HG02610 (cell line): ENCODE data around the gene SYNM.

Experiments
- ATAC-seq: cut with Tn5 transposase; IDR thresholded peaks from one replicate; pipeline ENCODE4 v1.9.1; 2021; ENCODE audit warnings: mild to moderate bottlenecking, moderate library complexity; ENCODE audit not compliant: unreplicated experiment

The SYNM gene

DNA sequence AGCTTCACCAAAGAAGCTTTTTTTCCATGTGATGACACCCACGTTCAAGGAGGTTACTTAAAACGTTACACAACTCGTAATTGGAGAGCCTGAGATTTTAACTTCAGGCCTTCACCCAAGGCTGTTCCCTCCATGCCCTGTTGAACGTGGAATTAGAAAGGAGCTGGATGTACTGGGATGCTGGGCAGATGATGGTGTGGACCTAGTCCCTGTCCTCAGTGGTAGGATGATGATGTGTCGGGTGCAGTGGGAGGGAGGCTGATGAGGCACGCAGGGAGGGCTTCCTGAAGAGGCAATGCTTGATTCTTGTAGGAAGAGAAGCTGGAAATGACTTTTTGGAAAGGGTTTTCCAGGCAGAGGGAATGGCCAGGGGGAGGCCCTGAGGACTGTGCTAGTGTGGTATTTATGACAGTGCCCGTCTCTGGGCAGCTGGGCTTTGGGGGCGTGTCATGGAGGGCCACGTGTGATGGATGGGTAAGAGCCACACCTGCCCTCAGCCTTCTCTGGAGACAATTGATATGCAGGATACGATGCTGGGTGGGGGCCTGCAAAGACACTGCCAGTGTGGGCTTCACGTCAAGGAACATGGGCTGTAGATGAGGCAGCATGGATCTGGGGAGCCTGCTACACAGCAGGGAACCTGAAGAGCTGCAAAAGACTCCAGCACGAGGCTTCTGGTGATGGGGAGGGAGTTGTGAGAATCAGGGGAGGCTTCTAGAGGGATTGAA lies 15.3 kb downstream of the SYNM start:
- ATAC-seq: no peak

DNA sequence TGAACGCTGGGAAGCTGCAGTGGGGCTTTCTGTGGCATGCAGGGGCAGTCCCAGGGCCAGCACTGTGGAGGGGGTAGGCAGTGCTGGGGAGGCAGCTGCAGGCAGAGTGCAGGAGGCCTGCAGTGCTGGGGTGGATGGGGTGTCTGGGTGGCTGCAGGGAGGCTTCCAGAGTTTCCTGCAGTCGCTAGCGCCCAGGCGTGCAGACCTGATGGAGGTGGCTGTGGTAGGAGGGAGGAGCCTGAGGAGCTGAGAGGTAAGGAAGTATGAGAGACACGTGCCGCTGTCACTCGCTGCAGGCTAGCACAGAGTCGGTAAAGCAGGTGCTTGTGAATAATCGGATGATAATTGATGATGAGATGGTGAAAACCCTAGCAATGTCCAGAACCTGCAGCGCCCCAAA lies 16.3 kb downstream of the SYNM start:
- no peak for ATAC-seq

DNA sequence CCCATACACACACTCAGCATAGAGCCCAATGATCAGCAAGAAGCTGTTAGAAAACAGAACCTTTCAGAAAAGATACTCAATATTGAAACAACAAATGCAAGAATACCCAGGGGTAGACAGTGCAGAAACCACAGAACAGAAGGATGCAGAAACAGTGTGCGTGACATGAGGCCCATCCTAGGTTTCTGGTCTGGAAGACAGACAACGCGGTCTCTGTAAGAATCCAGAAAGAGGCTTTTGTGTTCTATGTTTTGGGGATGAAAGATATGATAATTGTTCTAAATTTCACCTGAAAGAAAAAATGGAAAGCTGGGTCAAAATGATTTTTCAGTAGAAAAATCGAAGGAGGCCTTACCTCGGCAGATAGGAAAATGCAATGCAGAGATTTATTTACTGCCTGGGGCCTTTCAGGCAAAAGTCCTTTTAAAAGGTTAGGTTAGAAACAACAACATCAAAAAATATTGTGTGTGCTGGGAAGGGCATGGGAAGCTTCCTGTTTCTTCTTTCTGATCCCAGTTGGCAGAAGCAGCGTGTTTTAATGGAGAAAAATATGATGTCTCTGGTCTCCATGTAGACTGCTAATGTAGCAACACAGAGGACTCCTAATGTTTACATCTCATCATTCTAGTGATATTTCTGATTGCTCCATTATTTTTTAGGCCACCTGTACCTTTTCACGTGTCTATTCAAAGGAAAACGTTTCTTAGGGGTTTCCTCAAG lies 17.0 kb downstream of the SYNM start:
- ATAC-seq: no peak

DNA sequence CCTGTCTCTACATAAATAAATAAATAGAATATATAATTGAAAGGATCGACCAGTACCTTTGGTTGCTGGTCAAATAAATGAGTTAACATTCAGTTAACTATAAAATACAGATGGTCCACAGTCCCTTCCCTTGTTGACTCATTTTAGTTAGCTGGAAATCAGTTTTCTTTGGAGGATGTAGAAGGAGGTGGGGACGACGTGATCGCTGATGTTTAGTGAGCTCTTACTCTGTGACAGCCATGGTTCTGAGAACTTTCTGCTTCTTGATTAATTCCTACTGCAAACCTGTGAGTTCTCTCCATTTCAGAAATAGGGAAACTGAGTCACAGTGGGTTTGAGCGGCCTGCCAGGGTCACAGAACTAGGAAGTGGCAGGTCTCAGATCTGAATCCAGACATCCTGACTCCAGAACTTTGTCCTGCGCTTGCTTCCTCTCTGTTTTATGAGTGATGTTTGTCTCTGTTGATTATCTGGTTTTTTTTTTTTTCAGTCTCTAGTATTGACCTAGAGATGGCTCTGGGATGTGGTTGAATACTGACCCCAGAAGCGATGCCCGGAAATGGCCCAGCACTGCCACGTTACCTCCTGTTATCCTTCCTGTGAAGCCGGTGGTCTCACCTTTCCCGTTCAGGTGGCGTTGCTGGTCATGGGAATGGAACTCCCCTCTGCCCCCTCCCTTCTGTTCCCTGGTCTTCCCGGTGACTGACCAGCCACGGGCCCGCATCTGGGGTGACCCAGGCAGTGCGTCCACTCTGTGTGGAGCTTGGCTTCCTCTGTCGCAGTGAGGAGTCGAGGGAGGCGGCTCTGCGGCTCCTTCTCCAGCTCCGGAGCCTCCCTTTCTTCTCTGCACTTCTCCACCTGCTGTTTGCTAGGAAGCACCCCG lies 18.2 kb downstream of the SYNM start:
- no peak for ATAC-seq

DNA sequence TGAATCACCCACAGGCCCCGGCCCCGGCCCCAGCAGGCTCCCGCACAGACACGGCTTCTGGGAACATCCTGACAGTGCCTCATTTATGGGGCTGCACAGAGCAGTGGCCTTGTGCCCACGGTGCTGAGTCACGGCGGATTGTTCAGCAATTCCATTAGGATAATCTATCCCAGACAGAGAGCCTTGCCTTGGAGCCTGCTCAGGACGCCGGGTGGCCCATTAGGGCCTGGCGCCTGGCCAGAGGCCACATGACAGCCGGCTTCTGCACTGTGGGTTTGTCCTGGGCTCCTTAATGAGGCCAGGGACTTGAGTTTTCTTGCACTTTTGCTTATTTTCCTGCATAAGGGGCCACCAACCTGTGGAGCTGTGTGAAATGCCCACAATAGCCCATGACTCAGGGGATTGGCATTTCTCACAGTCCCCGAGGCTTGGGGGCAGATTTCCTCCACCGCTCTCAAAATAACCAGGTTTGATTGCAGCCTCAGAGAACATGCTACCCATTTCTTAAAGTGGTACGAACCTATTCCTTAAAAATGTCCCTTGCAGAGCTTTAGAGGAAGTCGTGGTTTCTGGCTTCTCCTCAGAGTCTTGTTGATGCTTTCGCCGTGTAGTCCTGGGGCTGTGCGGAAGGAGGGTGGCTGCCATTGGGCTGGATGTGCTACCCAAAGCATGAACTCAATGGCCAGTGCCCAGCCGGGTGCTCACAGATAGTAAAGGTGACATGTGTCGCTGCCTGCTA lies 19.0 kb downstream of the SYNM start:
- no peak for ATAC-seq

DNA sequence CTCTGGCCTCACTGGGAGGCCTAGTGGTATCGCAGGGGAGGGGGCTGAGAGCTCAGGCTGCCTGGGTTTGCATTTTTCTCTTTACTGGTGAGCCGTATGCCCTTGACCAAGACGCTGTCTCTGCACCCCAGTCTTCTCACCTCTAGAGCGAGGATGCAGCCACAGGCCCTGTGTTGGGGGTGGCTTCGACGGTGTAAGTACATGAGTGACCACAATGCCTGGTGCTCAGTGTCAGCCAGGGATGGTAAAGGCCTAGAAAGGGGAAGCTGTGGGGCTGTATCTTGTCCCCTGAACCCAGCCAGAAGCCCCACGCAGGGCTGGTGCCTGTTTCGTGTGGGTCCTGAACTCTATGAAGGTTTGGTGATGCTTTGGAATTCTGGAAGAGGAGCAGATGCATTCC lies 19.8 kb downstream of the SYNM start:
- no peak for ATAC-seq

DNA sequence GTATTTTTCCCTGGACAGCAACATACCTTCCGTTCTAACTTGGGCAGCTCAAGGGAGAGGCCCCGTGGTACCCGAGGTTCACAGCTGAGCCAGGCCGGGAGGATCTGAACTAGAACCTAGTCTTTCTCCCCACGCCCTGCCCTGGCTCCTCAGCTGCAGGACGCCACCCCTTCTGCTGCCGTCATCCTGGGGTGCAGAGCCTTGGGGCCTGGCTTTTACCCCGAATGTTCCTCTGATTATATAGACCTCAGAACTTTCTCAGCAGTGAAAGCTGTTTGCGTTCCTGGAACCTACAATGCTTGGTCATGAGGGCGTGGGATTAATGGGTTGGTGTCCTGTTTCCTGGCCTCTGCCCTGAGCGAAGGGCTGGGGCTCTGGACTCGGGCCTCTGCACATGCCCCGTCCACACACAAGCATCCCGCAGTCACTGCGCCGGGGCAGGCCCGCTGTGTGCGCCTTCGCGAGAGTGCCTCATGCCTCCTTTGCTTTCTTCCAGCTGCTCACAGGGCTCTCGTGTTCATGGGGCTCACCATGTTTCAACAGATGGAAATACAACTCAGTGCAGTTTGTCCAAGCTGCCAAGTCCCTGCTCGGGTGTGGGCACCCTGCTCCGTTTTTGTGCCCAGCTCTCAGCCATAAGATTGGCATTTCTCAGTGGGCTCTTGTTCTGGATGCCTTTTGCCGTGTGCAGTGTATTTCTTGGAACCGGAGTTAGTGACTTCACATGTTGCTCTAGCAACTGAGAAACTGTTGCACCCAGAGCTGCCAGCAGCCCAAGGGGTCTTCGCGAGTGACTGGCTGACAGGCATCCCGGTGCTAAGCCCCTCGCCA lies 20.4 kb downstream of the SYNM start:
- ATAC-seq: no peak

DNA sequence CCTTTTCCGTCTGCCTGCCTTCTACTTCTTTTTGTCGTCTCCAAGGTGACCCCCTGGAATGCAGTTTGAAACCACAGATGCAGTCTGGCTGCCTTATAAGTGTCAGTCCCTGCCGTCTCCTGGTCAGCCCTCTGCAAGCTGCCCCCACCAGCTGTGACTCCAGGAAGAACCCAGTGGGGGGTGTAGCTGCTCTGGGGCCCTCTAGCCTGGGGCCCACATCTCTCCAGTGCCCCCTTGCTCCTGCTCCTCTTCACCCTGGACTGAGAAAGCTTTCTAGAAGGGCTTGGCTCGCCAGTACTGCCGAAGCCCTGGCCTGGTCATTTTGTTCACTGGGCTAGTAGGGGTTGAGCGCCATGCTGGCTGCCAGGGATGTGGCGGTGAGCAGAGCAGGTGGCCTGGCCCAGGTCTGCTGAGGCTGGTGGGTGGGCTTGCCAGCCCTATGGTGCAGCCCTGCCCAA lies 21.3 kb downstream of the SYNM start:
- no peak for ATAC-seq

DNA sequence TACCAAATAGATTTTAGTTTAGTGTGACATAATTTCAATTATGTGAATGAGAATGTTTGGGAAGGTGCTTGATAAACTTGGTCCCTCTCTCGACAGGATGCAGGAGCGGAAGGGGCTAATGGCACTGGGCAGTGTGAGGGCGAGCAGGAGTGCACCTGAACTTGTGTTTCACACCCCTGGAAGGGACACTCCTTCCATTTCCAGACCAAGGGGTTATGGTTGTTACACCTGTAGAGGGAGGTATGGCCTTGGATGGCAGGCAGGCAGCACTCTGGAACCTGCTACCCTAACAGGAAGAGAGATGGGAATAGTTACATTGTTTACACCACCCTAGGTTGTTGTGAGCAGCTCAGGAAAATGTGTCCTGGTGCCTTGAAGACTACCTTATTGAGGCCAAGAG lies 22.1 kb downstream of the SYNM start:
- ATAC-seq: no peak

DNA sequence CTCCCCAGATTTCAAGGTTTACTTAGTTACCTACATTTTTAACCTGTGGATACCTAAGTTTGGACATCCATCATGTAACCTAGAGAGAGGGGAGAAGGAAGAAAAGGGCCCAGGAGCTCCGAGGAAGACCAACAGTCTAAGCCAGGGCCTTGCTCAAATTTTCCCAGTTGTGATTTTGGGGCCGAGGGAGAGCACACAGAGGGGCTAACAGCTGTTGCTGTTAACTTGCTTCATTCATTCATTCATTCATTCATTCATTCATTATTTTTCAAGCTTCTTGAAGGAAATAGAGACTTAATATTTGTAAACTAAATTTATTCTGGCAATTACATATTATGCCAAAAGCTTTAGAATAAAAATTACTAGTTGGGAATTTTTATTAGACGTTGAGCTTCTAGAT lies 22.9 kb downstream of the SYNM start:
- ATAC-seq: no peak

DNA sequence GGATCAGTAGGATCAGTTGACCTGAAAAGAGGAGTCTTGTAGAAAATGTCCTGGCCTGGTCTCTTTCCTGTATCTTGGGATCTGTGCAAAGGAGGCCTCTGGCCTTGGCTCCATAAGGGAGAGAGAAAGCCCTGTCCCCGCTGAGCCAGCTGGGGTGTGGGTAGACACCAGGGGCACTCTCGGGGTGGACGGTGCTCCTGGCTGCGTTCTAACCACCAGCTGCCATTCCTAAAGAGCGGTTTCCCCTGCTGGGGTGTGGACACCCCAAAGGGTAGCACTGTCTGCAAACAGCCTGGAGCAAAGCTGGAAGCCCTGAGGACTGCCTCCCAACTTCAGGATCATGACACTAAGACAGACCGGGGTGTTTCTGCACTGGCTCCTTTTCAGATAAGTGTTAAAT lies 23.5 kb downstream of the SYNM start:
- ATAC-seq: no peak

DNA sequence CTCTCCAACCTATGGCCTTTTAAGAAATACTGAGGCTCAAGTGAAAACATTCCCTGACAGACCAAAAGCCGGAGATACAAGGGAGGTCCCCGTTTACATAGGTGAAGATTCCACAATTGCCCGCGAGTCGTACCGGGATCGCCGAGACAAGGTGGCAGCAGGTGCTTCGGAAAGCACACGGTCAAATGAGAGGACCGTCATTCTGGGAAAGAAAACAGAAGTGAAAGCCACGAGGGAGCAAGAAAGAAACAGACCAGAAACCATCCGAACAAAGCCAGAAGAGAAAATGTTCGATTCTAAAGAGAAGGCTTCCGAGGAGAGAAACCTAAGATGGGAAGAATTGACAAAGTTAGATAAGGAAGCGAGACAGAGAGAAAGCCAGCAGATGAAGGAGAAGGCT lies 24.8 kb downstream of the SYNM start:
- no peak for ATAC-seq

DNA sequence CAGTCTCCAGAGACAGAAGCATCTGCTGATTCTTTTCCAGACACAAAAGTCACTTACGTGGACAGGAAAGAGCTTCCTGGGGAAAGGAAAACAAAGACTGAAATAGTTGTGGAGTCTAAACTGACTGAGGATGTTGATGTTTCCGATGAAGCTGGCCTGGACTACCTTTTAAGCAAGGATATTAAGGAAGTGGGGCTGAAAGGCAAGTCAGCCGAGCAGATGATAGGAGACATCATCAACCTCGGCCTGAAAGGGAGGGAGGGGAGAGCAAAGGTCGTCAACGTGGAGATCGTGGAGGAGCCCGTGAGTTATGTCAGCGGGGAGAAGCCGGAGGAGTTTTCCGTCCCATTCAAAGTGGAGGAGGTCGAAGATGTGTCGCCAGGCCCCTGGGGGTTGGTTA lies 25.4 kb downstream of the SYNM start:
- no peak for ATAC-seq

DNA sequence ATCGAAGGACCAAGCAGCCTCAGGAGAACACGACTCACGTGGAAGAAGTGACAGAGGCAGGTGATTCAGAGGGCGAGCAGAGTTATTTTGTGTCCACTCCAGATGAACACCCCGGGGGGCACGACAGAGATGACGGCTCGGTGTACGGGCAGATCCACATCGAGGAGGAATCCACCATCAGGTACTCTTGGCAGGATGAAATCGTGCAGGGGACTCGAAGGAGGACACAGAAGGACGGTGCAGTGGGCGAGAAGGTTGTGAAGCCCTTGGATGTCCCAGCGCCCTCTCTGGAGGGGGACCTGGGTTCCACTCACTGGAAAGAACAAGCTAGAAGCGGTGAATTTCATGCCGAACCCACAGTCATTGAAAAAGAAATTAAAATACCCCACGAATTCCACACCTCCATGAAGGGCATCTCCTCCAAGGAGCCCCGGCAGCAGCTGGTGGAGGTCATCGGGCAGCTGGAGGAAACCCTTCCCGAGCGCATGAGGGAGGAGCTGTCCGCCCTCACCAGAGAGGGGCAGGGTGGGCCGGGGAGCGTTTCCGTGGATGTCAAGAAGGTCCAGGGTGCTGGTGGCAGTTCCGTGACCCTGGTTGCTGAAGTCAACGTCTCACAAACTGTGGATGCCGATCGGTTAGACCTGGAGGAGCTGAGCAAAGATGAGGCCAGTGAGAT lies 26.0 kb downstream of the SYNM start:
- no peak for ATAC-seq

DNA sequence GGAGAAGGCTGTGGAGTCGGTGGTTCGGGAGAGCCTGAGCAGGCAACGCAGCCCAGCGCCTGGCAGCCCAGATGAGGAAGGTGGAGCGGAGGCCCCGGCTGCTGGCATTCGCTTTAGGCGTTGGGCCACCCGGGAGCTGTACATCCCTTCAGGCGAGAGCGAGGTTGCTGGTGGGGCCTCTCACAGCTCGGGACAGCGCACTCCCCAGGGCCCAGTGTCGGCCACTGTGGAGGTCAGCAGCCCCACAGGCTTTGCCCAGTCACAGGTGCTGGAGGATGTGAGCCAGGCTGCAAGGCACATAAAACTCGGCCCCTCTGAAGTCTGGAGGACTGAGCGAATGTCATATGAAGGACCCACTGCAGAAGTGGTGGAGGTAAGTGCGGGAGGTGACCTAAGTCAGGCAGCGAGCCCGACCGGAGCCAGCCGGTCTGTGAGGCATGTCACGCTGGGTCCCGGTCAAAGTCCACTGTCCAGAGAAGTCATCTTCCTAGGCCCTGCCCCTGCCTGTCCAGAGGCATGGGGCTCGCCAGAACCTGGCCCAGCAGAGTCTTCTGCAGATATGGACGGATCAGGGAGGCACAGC lies 26.7 kb downstream of the SYNM start:
- ATAC-seq: no peak

DNA sequence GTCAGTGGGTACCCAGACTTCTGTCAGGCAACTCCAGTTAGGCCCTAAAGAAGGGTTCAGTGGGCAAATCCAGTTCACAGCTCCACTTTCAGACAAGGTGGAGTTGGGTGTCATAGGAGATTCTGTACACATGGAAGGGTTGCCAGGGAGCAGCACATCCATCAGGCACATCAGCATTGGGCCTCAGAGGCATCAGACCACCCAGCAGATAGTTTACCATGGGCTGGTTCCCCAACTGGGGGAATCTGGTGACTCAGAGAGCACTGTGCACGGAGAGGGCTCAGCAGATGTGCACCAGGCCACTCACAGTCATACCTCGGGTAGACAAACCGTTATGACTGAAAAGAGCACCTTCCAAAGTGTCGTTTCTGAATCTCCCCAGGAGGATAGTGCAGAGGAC lies 27.2 kb downstream of the SYNM start:
- no peak for ATAC-seq

DNA sequence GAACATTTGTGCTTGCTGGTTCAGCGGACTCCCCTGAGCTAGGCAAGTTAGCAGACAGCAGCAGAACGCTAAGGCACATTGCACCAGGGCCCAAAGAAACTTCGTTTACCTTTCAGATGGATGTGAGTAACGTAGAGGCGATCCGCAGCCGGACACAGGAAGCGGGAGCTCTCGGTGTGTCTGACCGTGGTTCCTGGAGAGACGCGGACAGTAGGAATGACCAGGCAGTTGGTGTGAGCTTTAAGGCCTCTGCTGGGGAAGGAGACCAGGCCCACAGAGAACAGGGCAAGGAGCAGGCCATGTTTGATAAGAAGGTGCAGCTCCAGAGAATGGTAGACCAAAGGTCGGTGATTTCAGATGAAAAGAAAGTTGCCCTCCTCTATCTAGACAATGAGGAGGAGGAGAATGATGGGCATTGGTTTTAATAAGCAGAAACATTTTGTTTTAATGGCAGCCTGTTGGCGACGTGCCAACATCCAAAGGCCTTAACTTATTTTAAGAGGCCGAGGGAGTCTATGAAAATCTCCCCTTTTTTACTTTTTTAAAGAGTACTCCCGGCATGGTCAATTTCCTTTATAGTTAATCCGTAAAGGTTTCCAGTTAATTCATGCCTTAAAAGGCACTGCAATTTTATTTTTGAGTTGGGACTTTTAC lies 27.9 kb downstream of the SYNM start:
- no peak for ATAC-seq

DNA sequence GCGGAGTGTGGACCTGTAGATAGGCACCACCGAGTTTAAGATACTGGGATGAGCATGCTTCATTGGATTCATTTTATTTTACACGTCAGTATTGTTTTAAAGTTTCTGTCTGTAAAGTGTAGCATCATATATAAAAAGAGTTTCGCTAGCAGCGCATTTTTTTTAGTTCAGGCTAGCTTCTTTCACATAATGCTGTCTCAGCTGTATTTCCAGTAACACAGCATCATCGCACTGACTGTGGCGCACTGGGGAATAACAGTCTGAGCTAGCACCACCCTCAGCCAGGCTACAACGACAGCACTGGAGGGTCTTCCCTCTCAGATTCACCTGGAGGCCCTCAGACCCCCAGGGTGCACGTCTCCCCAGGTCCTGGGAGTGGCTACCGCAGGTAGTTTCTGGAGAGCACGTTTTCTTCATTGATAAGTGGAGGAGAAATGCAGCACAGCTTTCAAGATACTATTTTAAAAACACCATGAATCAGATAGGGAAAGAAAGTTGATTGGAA lies 29.5 kb downstream of the SYNM start:
- ATAC-seq: no peak
